Germinal center (tissue), 1 donor: ENCODE measurements around the gene SYNE2.
A peak's percentile ranks its signal among the peaks of the same experiment; 100 is the strongest.

Experiments
- DNase-seq: peaks from one replicate; pipeline ENCODE4 v3.0.0; 2012; ENCODE audit warnings: mixed read lengths, low spot score

SYNE2 gene

DNA sequence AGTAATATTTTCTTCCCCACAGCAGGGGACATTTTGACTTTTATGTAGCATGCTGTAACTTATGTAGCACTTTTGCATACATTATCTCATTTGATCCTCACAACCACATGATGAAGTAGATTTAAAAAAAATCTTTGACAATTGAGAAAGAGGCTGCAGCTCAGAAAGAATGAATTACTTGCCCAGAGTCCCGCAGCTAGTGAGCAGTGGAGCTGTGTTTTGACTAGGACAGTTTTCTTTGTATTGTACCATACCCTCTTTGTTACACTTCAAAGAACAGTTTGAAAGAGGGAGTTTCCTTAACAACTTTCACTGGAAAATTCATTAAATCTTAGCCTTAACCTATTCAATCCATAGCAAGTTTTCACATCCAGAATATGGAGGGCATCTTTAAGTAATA, 58.6 kb downstream of the SYNE2 start:
- no peak for DNase-seq

DNA sequence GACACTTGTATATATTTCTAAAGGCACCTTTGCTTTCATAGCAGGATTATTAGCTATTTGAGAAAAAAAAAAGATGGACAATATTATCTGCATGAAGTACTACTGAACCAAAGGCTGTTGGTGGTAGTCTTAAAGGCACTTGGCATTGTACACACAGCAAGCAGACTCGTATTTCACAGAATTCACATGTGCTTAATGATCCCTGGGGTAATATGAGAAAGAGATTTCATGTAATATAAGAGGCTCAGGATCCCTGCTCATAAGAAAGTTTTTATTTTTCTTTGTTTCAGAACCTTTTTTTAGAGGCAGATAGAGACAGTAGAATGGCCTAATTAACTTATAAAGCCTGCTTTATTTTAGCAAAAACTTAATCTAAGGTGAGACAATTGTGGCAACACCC, 59.5 kb downstream of the SYNE2 start:
- no peak for DNase-seq

DNA sequence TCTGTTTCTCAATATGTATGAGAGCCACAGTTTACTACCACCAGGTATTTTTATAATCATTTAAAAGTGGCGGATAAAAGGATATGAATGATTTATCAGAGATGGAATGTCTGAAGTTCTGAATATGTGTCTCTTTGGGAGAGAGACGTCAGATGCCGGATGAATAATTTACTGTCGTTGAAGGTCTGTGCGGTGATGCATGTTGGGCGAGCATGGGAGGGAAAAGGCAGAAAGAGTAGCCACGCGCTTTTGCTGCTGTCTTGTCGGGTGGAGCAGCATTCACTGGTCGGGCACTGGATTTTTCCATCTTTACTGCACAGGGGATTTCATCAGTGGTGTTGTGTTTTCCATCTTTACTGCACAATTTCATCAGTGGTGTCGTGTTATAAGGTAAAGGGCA, 65.6 kb downstream of the SYNE2 start:
- DNase-seq = no peak

DNA sequence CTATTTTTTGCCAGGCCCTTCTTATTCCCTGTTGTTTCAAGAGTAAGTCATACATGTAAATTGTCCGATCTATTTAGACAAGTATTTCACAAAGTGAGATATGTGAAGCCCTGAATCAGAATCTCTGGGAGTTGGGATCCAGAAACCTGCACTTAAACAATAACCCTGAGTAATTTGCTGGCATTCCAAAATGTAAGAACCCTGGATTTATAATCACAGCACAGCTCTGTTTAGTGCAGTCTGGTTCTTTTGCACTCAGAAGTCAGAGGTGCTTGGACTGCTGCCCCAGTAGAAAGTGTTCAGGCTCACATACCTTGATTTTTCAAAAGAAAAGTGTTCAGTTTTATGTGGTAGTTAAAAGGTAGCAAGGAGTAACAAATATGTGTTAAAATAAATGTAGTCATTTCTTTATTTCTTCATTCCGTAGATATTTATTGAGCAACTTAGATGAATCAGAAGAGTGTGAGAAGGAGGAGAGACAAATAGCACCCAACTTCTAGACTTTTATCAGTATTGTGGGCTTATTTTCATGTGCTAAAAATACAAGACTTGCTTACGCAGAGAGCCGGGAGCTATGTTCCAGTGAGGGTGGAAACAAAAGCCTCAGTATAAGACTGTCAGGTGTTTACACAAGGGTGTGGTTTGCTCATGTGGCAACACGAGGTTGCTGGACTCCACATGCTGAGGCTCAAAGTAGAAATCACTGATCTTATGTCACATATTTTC, 70.1 kb downstream of the SYNE2 start:
- DNase-seq = no peak

DNA sequence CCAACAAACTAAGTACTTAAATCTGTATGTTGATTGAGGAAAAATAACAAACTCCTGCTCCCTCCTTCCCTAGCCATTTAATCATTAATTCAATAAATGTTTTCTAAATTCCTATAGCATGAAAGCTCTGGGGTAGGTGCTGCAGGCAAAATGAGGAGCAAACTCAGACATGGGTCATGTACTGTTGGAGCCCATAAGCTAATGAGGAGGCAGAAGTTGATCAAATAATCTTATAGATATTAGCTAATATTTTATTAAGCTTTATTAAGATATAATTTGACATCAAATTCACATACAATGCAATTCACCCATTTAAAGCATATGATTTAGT, 70.6 kb downstream of the SYNE2 start:
- no peak for DNase-seq

DNA sequence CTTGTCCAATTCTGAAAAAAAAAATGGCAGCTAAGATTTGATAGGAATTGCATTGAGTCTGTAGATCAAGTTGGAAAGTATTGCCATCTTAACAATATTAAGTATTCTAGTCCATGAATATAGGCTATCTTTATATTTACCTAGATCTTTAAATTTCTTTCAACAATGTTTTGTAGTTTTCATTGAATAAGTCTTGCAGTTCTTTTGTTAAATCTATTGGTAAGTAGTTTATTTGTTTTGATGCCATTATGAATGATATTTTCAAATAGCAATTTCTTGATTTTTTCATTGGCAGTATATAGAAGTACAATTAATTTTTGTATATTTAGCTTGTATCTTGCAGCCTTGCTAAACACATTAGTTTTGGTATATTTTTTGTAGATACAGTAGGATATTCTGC, 71.6 kb downstream of the SYNE2 start:
- DNase-seq = no peak

DNA sequence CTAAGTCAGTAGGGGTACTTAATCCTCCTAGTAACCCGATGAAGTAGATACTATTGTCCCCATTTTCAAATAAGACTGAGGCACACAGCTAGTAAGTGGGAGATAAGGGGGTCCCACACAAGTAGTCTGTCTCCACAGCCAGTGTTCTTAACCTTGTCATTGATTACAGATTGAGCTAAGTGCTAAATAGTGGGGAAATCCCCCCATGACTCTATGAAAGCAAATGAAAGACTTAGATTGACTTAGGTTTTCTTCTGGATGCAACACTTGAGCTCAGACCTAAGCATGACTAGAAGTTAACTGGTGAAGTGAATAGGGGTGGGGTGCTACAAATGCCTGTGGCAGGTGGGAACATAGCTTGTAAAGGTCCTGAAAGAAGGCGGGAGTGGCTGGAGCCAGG, 73.8 kb downstream of the SYNE2 start:
- no peak for DNase-seq

DNA sequence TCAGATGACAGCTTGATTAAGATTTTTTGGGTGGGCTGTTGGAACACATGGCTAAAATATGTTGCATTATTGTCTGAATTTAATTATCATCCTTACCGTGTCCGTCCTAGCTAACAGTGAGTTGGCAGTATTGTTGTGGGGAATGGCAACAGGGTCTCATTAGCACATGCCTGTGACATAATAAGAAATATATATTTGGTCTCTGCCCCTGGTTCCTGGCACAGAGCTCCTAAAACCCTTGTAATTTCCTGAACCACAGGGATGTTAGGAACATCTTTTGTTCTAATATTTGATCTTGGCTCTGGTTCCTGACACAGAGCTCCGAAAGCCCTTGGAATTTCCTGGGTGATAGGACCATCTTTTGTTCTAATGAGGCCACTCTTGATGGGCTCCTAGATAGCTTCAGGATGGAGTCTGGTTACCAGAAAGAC, 76.0 kb downstream of the SYNE2 start:
- DNase-seq = no peak

DNA sequence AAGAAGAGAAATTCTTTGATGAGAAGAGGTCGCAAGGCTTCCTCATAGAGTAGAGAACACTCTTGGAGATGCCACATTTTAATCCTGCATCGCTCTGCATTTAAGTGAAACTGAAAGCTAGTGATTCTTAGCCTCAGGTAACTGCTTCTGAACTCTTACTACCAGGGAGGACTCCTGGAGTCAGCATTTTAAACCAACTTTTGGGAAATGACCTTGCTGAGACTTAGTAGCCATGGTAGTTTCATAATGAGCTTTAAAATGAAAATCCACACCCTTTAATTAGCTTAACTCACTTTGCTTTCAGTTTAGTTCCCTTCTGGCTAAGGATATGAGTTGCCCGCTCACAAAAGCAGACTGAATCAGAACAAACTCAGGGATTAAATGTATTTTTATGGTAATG, 80.3 kb downstream of the SYNE2 start:
- no peak for DNase-seq

DNA sequence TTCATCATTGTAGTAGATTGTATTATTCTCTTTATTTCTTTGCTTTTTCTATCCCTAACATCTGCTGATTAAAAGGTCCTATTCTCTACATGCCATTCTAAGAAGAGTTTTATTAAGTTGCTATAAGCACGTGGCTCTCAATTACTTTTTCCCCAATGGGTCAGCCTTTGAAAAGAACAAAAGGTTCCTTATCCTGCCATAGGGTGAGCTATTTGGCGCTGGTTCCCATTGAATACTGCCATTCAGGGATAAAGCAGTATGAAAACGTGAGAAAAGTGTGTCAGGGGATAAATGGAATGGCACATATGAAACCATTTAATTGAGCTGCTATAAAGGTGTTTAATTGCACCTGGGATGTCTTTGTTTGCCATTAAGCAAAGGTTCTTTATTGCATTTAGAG, 80.9 kb downstream of the SYNE2 start:
- DNase-seq = no peak

DNA sequence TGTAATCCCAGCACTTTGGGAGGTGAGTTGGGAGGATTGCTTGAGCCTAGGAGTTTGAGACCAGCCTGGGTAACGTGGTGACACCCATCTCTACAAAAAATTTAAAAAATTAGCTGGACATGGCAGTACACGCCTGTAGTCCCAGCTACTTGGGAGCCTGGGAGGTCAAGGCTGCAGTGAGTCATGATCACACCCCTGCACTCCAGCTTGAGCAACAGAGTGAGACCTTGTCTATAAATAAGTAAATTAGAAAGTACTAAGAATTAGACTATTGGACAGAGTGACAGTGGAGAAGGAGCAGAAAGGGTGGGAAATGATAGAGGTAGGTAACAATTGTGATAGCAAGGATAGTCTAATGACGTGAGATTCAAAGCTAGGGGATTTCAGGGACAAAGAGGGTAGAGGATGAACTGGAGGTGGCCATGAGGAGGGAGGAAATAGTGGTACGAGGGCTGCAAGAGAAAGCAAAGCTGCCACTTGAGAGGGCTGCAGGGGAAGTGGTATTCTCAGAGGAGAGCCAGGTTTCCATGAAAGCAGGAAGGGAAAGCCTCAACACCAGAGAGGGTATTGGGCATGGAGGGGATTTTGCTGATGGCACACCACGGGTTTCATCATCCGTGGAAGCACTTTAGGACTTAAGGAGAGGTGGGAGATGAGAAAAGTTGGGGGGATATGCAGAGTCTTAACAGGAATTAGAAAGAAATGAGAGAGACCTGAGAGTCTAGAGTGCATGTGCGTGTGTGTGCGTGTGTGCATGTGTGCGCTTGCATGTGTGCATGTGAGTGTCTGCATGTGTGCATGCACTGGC, 85.6 kb downstream of the SYNE2 start:
- peak; percentile 13 for DNase-seq

DNA sequence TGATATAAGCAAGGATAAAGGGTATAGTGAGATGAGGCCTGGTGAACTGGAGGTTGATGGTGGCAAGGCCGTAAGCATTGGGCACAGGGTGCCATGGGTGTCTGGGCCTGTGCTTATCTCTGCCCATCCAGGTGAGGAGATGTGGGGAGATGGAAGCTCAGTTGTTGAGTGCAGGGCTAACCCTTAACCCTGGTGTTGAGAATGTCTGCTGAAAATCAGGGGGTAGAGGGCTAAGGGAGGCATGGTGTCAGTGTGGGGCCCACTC, 86.1 kb downstream of the SYNE2 start:
- no peak for DNase-seq

DNA sequence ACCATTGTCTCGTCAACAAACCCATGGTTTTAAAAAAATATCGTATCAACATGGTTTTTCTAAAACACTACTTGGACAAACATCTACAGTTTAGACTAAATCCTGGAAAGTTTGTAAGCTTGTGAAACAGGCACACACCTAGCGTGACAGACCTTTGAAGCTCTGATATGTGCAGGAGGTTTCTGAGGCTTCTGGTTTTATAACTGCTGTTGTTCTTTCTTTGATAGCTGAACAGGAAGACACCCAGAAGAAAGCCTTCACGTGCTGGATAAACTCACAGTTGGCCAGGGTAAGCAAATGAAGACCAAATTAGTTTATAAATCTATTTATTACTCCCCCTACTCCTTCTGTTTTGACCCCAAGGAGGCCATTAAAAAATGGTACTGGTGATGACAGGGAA, 87.6 kb downstream of the SYNE2 start:
- no peak for DNase-seq

DNA sequence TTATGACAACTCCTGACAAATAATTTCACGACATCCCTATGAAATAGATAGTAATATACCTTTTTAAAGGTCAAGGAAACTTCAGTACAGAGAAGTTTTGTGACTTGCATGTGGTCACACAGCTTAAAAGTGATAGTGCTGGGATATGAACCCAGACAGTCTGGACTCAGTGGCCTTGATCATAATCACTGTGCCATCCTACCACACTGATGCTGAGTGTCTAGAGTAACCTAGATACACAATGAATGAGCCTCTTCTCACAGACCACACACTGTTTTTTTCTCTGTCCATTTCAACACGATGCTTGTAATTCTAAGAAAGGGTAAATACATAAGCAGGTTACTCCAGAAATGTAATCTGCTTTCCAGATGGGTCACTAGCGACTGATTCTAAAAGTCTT, 88.2 kb downstream of the SYNE2 start:
- DNase-seq = no peak

DNA sequence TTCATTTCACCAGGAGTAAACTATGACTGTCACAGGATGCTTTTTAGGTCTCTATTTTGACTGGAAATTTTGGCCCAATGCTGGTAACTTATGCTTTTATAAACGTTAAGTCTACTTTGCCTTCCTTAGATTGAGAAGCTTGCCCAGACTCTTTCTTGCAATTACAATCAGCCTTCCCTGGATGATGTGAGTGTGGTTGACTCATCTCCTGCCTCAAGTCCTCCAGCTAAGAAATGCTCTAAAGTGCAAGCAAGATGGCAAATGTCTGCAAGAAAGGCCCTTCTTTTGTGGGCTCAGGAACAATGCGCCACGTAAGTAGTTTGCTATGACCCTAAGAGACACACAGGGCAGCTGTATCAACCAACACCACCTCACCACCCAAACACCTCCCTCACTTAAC, 96.9 kb downstream of the SYNE2 start:
- no peak for DNase-seq

DNA sequence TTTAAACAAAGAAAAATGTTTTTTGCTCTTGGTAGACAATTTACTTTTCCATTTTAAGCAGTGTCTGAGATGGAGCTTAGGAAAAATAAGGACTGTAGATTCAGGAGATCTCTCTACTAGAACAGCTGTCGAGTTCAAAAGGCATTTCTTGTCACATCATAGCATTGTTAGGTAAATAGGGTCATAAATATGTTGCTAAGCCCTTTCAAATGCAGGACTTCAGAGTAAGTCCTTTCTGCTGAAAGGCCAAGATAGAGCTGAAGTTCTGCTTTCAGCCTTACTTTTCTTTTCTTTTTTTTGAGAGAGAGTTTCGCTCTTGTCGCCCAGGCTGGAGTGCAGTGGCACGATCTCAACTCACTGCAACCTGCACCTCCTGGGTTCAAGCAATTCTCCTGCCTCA, 98.2 kb downstream of the SYNE2 start:
- no peak for DNase-seq

DNA sequence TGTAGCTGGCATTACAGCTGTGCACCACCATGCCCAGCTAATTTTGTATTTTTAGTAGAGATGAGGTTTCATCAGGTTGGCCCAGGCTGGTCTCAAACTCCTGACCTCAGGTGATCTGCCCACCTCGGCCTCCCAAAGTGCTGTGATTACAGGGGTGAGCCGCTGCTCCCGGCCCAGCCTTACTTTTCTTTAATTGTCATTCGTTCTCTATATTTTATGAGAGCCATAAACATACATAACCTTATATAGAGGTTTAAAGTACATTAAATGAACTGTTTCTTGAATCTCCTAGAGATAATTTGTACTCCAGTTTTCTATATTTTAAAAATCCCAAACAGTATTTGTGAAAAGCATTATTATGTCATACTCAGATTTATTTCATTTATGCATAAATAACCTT, 98.6 kb downstream of the SYNE2 start:
- no peak for DNase-seq

DNA sequence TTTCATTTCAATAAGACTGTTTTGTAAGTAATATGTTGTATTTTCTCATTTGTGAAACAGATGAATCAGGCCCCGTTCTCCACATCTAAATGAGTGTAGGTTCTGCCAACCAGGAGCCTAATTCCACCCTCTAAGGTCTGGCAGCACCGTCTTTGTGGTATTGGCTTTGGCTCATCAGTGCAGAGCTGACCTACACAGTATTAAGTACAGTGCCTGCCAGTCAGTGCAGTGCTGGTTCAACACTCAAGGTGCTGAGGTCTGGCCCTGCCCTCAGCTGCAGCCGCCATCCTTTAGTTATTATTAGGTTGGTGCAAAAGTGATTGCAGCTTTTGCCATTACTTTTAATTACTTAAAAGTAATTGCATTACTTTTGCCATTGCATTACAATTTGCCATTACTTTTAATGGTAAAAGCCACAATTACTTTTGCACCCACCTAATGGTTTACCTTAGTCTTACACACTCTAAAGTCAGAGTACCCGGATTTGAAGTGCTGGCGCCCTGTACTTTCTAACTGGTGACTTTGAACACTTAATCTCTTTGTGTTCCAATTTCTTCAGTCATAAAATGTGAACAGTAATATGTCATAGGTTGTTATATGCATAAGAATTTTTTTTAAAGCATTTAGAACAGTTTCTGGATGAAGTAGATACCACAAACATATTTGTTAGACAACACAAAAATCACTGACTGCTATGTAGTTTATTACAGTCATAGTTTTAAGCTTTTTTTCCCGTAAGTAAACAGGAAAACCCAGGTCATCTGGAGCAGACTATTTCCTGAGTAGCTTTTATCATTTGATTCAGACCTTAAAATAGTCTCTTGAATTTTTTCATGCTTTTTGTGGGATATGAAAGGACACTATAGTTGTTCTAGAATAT, 99.5 kb downstream of the SYNE2 start:
- no peak for DNase-seq

DNA sequence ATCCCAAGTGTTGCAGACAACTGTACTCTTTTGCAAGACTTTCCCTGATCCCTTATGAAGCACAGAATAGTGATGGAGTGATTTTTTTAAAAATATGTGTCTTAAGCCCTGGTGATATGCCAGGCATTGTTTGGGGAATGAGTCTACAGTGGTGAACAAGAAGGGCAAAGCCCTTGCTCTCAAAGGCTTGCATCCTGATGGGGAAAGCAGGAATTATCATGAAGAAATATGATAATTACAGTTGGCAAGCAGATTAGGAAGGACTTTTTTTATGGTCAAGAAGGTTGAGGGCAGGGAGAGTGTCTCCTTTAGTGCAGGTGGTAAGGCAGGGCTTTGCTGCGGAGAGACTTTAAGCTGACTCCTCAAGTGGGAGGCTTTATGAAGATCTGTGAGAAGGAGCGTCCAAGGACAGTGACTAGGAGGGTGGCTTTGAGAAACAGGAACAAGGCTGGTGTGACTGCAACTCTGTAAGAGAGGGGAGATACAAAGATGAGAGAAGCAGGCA, 100.2 kb downstream of the SYNE2 start:
- no peak for DNase-seq

DNA sequence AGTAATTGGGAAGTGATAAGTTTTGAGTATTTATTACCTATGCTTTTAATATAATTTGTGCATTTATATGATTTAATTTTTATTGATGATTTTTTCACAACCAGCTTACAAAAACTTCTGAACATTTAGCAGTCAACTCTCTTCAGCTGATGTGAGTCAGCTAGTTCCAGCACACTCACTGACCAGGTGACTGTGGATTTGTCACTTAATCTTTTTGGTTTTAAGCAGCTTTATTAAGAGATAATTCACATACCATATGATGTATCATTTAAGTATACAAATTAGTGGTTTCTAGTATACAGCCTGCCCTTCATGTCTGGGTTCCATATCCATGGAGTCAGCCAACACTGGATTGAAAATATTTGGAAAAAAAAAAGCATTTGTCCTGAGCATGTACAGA, 103.5 kb downstream of the SYNE2 start:
- DNase-seq = no peak

DNA sequence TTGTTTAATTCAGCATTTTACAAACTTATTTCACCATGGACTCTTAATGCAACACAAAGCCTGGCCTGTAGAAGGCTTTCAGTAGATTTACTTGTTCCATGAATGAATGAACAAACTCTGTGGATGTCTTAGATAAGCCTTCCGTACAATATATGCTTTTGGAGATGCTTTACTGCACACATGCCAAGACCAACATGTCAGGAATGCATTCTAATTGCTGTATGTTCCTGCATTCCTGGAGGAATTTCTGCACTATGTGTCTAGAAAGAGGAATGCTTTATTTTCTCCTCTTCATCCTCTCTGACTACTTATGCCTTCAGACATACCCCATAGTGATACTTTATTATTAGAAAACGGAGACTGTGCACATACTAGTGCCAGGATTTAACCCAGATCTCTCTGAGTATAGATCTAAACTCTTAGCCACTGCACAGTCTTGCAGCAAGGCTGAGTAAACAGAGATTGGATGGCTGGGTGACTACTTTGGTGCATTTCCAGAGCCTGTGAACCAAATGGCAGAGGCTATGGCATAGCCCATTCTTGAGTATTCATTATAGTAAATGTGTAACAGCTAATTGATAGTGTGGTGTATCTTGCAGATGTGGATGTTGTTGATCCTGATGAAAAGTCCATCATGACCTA, 108.2 kb downstream of the SYNE2 start:
- no peak for DNase-seq

DNA sequence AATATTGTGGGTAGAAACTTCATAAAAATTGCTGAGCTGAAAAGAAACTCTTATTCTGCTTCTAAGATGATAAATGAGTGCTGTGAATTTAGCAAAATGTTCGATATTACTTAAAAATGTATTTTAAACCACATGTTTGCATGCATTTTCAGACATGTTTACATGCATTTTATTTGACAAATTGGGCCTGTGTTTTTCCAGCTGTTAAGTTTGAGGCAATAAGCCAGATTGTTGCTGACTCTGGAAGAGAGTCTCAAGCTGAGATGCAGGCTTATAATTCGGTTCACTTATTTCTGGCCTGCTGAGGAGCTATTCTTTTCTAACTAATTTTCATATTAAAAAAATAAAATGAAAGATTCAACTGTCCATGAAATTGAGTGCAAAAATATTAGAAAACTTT, 110.1 kb downstream of the SYNE2 start:
- DNase-seq = no peak

DNA sequence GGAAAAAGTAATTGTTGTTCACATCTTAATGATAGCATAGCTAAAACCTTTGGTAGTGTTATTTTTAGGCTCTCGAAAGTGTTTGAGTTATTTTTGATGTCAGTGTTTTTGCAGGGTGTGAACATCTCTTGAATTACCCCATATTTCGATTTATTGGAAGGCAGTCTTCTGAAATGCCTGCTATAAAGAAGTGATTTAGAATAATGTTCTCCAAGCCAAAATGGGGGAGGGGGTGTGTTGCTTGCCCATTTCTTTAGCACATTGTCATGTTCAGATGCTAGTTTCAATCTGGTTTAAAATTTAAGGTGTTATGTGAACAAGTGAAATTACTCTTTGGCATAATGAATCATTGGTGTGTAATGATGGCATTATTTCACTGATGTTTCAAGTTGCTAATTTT, 110.6 kb downstream of the SYNE2 start:
- DNase-seq = no peak
